HepG2 (cell line): ENCODE results near the gene HYI. TPM values are rescaled to one million over a fixed set of nuclear protein-coding genes. Genes with fewer than 3 reads are reported as not detected.
"Not testable (repeated sequence)": the region's sequence is repeated elsewhere in the genome, so short reads cannot be mapped to it uniquely, and the experiment has no call there.

Experiments
- ATAC-seq: fragments of 200-7000 bp; cut with Tn5 transposase; 3 replicates; pipeline ENCODE4 v1.9.1; 2020; ENCODE audit warnings: mild to moderate bottlenecking, moderate library complexity
- BruUV-seq: library from RNA; stranded (reverse); fragments of 400-500 nt; replicated peaks from 2 replicates; lab custom pipeline; 2021; lab: Mats Ljungman, UMichigan
- CTCF ChIA-PET: fragments of 300-600 bp; formaldehyde crosslinking; extraction: SDS; loops from one replicate; lab custom pipeline; 2021; ENCODE audit warnings: low total read pairs, inconsistent platforms, low intra/inter-chr PET ratio; lab: Yijun Ruan, JAX
- POLR2A ChIA-PET: fragments of 350-600 bp; sonication (Branson Sonifier 250); formaldehyde crosslinking; loops from one replicate; lab custom pipeline; 2020; ENCODE audit warnings: antibody characterized with exemption, inconsistent platforms; lab: Yijun Ruan, JAX
- DNase-seq: peaks from one replicate; pipeline ENCODE4 v3.0.0-alpha.2; 2015; ENCODE audit warnings: low spot score
- FAIRE-seq: peaks from 3 replicates; lab custom pipeline; 2011; peaks lifted over from hg19 to GRCh38; lab: Jason Lieb, UNC
- H2AFZ ChIP-seq: one replicate; pipeline ENCODE4 v1.6.1; 2011; ENCODE audit warnings: low read length, inconsistent platforms
- H3K27ac ChIP-seq: fragments of 300-600 bp; 3 replicates; pipeline ENCODE4 v1.8.0; 2011; ENCODE audit warnings: mixed run types, mild to moderate bottlenecking, mixed read lengths, low read length, inconsistent platforms; ENCODE audit not compliant: insufficient read depth; ENCODE audit errors: extremely low read length
- H3K27me3 ChIP-seq, 2 experiments: fragments of 200-600 bp in 1 of 2; 2 replicates in 1 of 2; 3 replicates in 1 of 2; pipeline versions ENCODE4 v1.6.0 to v1.8.0; 2011; ENCODE audit warnings: low read length in 2 of 2, mild to moderate bottlenecking in 2 of 2, moderate library complexity in 2 of 2, inconsistent platforms in 1 of 2; ENCODE audit not compliant: insufficient read depth in 2 of 2, control insufficient read depth in 1 of 2
- H3K36me3 ChIP-seq, 2 experiments: fragments of 200-600 bp in 1 of 2; replicated peaks in 1 of 2; 2 replicates in 1 of 2; 3 replicates in 1 of 2; pipeline versions ENCODE4 v1.5.1 to v1.8.0; 2011; ENCODE audit warnings: low read length in 2 of 2, inconsistent platforms in 1 of 2; ENCODE audit not compliant: insufficient read depth in 2 of 2, control insufficient read depth in 1 of 2
- H3K4me1 ChIP-seq: 2 replicates; pipeline ENCODE4 v1.5.1; 2012; ENCODE audit warnings: low read length, inconsistent platforms; ENCODE audit not compliant: insufficient read depth
- H3K4me2 ChIP-seq: 2 replicates; pipeline ENCODE4 v1.6.0; 2011; ENCODE audit warnings: low read depth, low read length, inconsistent platforms
- H3K4me3 ChIP-seq, 3 experiments: fragments of 200-600 bp in 1 of 3; sonication (generic), shearing (Covaris generic) in 1 of 3; replicated peaks in 1 of 3; 2 replicates each; pipeline ENCODE4 v1.5.1; 2011 to 2016; ENCODE audit warnings: low read length in 3 of 3, inconsistent platforms in 2 of 3, low read depth in 2 of 3, mild to moderate bottlenecking in 2 of 3, control low read depth in 1 of 3, mixed read lengths in 1 of 3; ENCODE audit not compliant: insufficient read depth in 1 of 3
- H3K79me2 ChIP-seq: one replicate; pipeline ENCODE4 v1.6.1; 2011; ENCODE audit warnings: low read length, inconsistent platforms; ENCODE audit not compliant: insufficient read depth
- H3K9ac ChIP-seq: 2 replicates; pipeline ENCODE4 v1.6.0; 2011; ENCODE audit warnings: mild to moderate bottlenecking, low read depth, low read length, inconsistent platforms; ENCODE audit not compliant: insufficient read depth
- H3K9me3 ChIP-seq: 2 replicates; pipeline ENCODE4 v1.5.1; 2012; ENCODE audit warnings: mild to moderate bottlenecking, low read length
- H4K20me1 ChIP-seq: 2 replicates; pipeline ENCODE4 v1.6.0; 2011; ENCODE audit warnings: inconsistent platforms, mild to moderate bottlenecking, low read length, moderate library complexity; ENCODE audit not compliant: insufficient read depth
- ATF3 ChIP-seq: sonication (generic); formaldehyde crosslinking; IDR thresholded peaks from 2 replicates; pipeline ENCODE4 v1.4.0; 2020; ENCODE audit warnings: missing genetic modification reagents
- ATF7 ChIP-seq, 2 experiments: fragments of 450-650 bp in 1 of 2; sonication (generic) in 1 of 2; formaldehyde crosslinking in 1 of 2; IDR thresholded peaks; 2 replicates each; pipeline versions ENCODE4 v1.4.0 to v1.6.1; 2016 to 2020; ENCODE audit warnings: antibody characterized with exemption in 1 of 2, mild to moderate bottlenecking in 1 of 2, missing genetic modification reagents in 1 of 2
- BCL6 ChIP-seq: IDR thresholded peaks from 2 replicates; pipeline ENCODE4 v1.6.1; 2016; ENCODE audit warnings: missing genetic modification reagents, missing compliant biosample characterization
- CREB1 ChIP-seq, 2 experiments: fragments of 450-650 bp in 1 of 2; IDR thresholded peaks; 2 replicates each; pipeline ENCODE4 v1.6.1; 2016 to 2017; ENCODE audit warnings: control low read depth in 1 of 2, mild to moderate bottlenecking in 1 of 2, missing compliant biosample characterization in 1 of 2, missing genetic modification characterization in 1 of 2
- ELF1 ChIP-seq: sonication (generic); formaldehyde crosslinking; IDR thresholded peaks from 2 replicates; pipeline ENCODE4 v1.4.0; 2020; ENCODE audit warnings: missing genetic modification reagents
- ELF3 ChIP-seq: IDR thresholded peaks from 2 replicates; pipeline ENCODE4 v1.6.1; 2016; ENCODE audit warnings: missing genetic modification reagents, missing compliant biosample characterization
- FOSL2 ChIP-seq: sonication (generic); formaldehyde crosslinking; IDR thresholded peaks from 2 replicates; pipeline ENCODE4 v1.4.0; 2020; ENCODE audit warnings: missing genetic modification reagents
- NR0B2 ChIP-seq: sonication (generic); formaldehyde crosslinking; IDR thresholded peaks from 2 replicates; pipeline ENCODE4 v1.4.0; 2020; ENCODE audit warnings: mild to moderate bottlenecking, missing genetic modification reagents
- NR2C2 ChIP-seq: sonication (generic); formaldehyde crosslinking; IDR thresholded peaks from 2 replicates; pipeline ENCODE4 v1.4.0; 2020; ENCODE audit warnings: missing genetic modification reagents, mild to moderate bottlenecking, moderate library complexity, borderline replicate concordance
- NR2F1 ChIP-seq, 2 experiments: fragments of 450-650 bp in 1 of 2; formaldehyde crosslinking in 1 of 2; IDR thresholded peaks; 2 replicates each; pipeline versions ENCODE4 v1.5.0 to v1.6.1; 2016 to 2020; ENCODE audit warnings: mild to moderate bottlenecking in 1 of 2, missing compliant biosample characterization in 1 of 2, missing genetic modification reagents in 1 of 2, moderate library complexity in 1 of 2
- RARA ChIP-seq: IDR thresholded peaks from 2 replicates; pipeline ENCODE4 v1.6.1; 2016; ENCODE audit warnings: missing genetic modification reagents, missing compliant biosample characterization
- SAP130 ChIP-seq: IDR thresholded peaks from 2 replicates; pipeline ENCODE4 v1.6.1; 2016; ENCODE audit warnings: low read depth
- SIX4 ChIP-seq: sonication (generic); formaldehyde crosslinking; IDR thresholded peaks from 2 replicates; pipeline ENCODE4 v1.4.0; 2020; ENCODE audit warnings: missing genetic modification reagents
- TEAD3 ChIP-seq: optimal IDR thresholded peaks from 2 replicates; pipeline ENCODE3; 2016; ENCODE audit warnings: borderline replicate concordance
- WGBS: methylation state at CpG from one replicate; pipeline ENCODE4 v1.1.6; 2017; ENCODE audit warnings: low lambda C conversion rate; 5-methylcytosine and 5-hydroxymethylcytosine counted together
- in situ Hi-C: cut with HindIII; loops from 2 replicates; pipeline ENCODE4 v1.10.0; 2017; ENCODE audit warnings: low pct_unique_long_range_greater_than_20kb; ENCODE audit not compliant: extremely low pct_ligation_motif_present
- intact Hi-C: fragments of 100-400 bp; cut with micrococcal nuclease; formaldehyde crosslinking; loops from one replicate; pipeline ENCODE4 v1.10.0; 2022; ENCODE audit not compliant: unreplicated experiment
- polyA plus RNA-seq, 8 experiments: library from polyadenylated mRNA; depleted of rRNA in 3 of 8; stranded (reverse) in 7 of 8; unstranded in 1 of 8; fragments of >200 nt; fragmentation: Illumina TruSeq in 4 of 8; extraction: Trizol in 4 of 8; gene quantifications; 2 replicates each; pipeline versions ENCODE4 v1.2.1 to v1.2.3, GENCODE V29; 2011 to 2016; ENCODE audit warnings: low read depth in 4 of 8, missing spikeins in 1 of 8, mixed read lengths in 1 of 8; ENCODE audit not compliant: insufficient read depth in 1 of 8
- total RNA-seq, 5 experiments: library from RNA; depleted of rRNA; stranded (reverse); fragments of >200 nt; fragmentation: Illumina TruSeq; extraction: Trizol; gene quantifications; 2 replicates each; pipeline ENCODE4 v1.2.3, GENCODE V29; 2016; ENCODE audit warnings: low read depth in 1 of 5

HYI gene
- total and polyA plus RNA-seq, 2 of the 13 experiments (the other 11 are each of a cell fraction or from before 2014, with no cell fraction given) = not detected

- WGBS = 88% methylated on average over 1 of the region's 1 CpG
- H3K4me3 ChIP-seq = no peak overlapping the region
- H3K4me1 ChIP-seq = peaks cover 20% of the 10 kb centered on the region
- ATAC-seq (no peak), FAIRE-seq (no peak), DNase-seq (no peak)
- intact Hi-C loops = no loop called here
- in situ Hi-C loops = no loop called here
- CTCF ChIA-PET = no interaction called here
- POLR2A ChIA-PET = no interaction called here
- H3K27ac ChIP-seq = no peak overlapping the region
- no peak for TF ChIP-seq SIX4
- no peak for TF ChIP-seq NR0B2
- no peak for TF ChIP-seq NR2C2 (CRISPR knock-in tag)
- no peaks in the 10 kb centered on the region for H3K79me2 ChIP-seq
- no TSS peak for BruUV-seq
- no peak overlapping the region for H2AFZ ChIP-seq
- H3K36me3 ChIP-seq = no peaks in the 10 kb centered on the region
- no peak overlapping the region for H3K4me2 ChIP-seq
- no peaks in the 10 kb centered on the region for H3K27me3 ChIP-seq
- no peaks in the 10 kb centered on the region for H4K20me1 ChIP-seq
- H3K9ac ChIP-seq = no peak overlapping the region
- H3K9me3 ChIP-seq = no peaks in the 10 kb centered on the region
Measured at GRCh38 chr1:43477716-43478115, 24.0 kb upstream of the HYI start.

GRCh38 chr1:43475611-43476401, 22.1 kb upstream of the HYI start:
- CTCF ChIA-PET; intact Hi-C loops; POLR2A ChIA-PET; H3K9ac ChIP-seq; H2AFZ ChIP-seq; BruUV-seq; H3K4me2 ChIP-seq; H3K79me2 ChIP-seq; H3K9me3 ChIP-seq; H4K20me1 ChIP-seq; H3K36me3 ChIP-seq; H3K27me3 ChIP-seq; in situ Hi-C loops; H3K27ac ChIP-seq; H3K4me3 ChIP-seq; TF ChIP-seq ATF7 (CRISPR knock-in tag; IDR thresholded peaks at IDR 0.05): not testable (repeated sequence)
- FAIRE-seq (peak; percentile 12), DNase-seq (peak; percentile 57), ATAC-seq (peak; percentile 46; the same call in 2 of the 3 replicates)
- peaks cover 23% of the 10 kb centered on the region for H3K4me1 ChIP-seq
- TF ChIP-seq TEAD3 (CRISPR knock-in tag) (peak; percentile 81), ATF3 (CRISPR knock-in tag) (peak; percentile 77), SAP130 (0 out of 2 replicates have a peak, but pooled peaks have one; percentile 16), CREB1 (IDR thresholded peaks at IDR 0.05) (peak; percentile 81), CREB1 (CRISPR knock-in tag; IDR thresholded peaks at IDR 0.05) (peak; percentile 69), ELF1 (CRISPR knock-in tag) (peak; percentile 63), FOSL2 (CRISPR knock-in tag) (peak; percentile 79), ATF7 (IDR thresholded peaks at IDR 0.05) (peak; percentile 96), BCL6 (peak; percentile 70), ELF3 (CRISPR knock-in tag) (0 out of 2 replicates have a peak, but pooled peaks have one; percentile 34), NR2F1 (CRISPR knock-in tag; IDR thresholded peaks at IDR 0.05) (0 out of 4 replicates have a peak, but pooled peaks of 1 of the 2 experiments have one; percentile 24), RARA (CRISPR knock-in tag) (peak; percentile 68; the same call in 1 of the 2 replicates)
- 44% methylated on average over 9 of the region's 10 CpGs for WGBS
